Measurements from ENCODE around the gene KDM4D.
"Not testable (repeated sequence)": the region's sequence is repeated elsewhere in the genome, so short reads cannot be mapped to it uniquely, and the experiment has no call there.

Gene KDM4D

DNA sequence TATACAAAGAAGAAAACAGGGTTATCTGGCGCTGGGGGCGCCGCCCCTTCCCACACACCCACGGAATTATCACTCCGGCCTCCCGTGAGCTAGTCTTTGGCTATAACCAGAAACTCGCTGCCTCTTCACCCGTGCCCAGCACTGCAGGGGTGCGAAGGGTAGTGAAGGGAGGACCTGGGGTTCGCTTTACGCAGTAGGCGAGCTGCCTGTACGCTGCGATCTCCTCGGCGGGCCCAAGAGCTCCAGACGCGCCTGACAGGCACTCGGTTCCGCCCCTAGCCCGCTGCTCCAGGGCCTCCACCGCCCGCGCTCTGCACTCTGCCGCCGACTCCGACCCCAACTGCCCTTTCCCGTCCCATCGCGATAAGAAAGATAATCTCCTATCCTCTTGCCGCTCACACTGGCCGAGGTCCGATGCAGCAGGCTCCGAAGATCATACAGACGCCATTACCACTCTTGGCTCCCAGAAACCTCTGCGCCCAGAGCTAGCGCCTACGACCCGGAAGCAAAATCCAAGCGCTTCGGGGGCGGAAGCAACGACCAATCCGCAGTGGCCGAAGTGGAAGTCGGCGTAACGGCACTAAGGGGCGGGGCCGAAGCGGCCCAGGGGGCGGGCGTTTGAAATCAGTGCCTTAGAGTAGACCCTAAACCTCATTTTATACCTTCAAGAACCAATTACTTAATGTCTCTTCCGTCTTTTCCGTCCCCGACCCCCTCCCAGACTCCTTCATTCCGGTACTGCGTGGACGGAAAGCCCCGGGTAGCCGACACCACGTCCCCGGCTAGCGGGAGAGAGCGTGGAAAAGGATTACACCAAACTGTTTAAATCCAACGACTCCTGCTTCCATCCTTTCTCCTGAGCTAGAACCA, at the start of gene KDM4D, which contains the start of gene CWC15:
TSS of gene KDM4D (plus strand) at position 611 of the 870 bp plus-strand sequence. CDS start 23,664 bp downstream, outside the sequence.
TSS of gene CWC15 (minus strand) at position 458 of the 870 bp plus-strand sequence. CDS start 1,371 bp downstream, outside the sequence.
- peak; percentile 98 for DNase-seq

DNA sequence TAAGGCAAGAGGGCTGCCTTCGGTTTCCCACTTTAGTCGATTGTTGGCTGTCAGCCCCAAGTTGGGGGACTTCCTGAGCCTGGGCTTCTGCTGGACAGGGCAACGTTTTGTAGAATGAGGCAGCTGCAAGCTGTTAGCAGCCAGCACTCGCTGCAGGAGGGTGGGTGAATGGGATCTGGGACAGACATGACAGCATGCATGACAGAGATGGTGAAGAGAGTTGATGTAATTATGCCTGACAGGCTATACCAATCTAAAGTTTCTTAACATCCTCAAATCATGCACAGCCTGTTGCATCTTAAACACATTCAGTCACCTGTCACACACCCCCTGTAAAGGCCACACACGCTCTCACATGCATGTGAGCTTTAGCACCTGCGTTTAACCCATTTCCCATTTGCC, 49.3 kb upstream of the KDM4D start:
- DNase-seq = no peak

DNA sequence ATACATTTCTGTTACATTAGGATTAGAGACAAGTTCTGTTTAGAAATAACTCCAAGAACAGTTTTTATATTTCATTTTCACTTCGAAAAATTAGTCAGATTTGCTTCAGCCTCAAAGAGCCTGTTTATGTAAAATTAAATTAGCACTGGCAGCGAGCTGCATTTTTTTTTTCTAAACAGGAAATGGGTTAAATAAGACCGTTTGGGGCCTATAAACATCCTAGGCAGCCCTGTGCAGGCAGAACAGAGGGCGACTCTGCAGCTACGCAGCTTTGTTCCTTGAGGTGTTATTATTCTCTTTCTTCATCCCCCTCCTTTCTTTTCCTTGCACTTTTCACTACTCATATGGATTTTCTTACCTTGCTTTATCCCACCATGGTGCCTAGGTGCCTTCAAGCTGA, 48.9 kb upstream of the KDM4D start:
- no peak for DNase-seq

DNA sequence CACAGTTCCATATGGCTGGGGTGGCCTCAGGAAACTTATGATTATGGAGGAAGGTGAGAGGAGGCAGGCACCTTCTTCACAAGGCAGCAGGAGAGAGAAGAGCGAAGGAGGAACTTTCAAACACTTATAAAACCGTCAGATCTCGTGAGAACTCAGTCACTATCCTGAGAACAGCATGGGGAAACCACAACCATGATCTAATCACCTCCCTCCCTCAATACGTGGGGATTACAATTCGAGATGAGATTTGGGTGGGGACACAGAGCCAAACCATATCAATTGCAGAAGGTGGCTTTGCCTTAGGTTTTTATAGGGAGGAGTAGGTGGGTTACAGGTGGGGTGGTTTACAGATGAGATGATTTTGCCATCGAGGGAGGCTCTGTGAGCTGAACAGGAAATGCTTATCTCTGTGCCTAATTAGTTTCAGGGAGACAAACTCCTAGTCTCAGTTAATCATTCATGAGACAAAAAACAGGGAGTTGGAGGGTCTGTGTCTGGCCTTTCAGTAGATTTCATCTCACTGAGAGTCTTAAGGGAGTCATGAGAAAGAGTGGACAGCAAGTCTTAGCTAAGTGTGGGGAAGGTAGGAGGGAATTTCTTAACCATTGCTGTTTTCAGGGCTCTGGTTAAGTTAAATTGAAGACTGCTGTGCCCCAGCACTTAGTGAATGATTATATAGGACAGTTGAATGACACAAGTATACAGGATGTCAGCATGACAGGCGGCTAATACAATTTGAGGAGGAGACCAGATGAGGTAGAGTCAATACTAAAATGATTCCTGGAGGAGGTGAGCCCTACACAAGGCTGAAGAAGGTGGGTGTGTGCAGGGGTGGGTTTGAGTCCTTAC, 47.9 kb upstream of the KDM4D start:
- DNase-seq = no peak

DNA sequence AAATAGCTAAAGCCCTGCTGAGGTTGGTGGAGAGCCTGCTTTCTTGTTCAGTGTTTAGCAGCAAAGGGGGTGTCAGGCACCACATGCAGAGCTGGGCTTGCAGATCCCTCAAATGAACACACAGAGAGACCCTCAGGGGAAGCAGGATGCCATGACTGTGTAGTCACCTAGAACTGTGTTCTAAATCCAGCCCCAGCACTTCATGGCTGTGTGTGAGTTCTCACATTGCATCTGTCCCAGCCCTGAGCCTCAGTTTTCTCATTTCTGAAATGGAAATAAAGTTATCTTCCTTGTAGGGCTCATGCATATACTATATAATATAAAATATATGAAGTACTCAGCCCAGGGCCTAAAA, 47.3 kb upstream of the KDM4D start:
- DNase-seq = no peak

DNA sequence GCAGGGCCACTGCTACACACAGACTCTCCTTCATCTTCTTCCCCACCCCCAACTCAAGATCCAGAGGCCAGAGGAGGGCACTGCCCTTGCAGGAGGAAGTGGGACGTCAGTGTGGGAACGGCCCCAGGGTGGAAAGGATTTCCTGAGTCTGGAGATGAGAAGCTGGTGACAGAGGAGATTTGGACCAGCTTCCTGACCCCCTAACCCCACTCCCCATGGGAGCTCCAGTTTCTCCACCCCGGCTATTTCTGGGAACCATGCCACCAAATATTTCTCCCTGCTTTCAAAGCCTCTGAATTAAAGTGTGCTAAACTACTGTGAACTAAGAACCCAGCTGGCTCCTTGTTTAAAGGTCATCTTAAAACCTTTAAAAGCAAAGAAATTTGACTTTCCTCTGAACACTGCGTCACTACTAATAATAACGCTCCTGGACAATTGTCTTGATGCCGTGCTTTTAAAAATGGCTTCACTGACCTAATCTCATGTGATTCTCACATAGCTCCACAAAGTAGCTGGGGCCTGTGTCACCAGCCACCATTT, 46.7 kb upstream of the KDM4D start:
- DNase-seq = peak; percentile 87

DNA sequence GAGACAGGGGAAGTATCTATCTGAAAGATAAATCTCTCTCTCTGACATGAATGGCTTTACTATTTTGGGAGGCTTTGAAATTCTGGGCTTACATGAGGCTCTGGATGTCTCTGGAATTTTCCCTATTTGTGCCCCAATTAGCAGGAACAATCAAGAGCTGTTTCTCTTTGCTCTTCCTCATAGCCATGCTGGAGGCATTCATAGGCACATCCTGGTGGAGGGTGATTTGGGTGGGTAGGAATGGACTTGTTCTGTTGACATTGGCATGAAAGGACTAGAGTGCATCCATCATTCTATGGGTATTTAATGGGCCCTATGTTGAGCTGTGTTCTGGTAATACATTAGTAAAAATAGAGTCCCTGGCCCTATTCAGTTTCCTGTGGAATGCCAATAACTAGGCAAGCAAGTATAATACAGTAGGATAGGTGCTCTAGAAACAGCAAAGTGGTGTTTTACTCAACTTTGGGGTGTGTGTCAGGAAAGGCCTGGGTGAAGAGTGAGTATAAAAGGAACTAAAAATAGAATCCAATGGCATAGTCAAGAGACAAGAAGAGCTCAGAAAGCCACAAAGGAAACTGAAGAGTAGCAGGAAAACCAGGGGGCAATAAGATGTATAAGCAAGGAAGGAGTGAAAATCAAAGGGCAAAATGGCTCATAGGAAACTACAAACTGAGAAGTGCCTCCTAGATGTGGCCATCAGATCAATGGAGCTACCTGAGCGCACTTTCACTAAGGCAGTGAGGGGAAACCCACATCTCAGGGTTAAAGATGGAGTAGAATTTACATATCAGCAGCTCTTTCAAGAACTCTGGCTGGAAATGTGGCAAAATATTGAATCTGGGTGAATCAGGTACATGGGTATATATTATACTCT, 45.2 kb upstream of the KDM4D start:
- DNase-seq = no peak

DNA sequence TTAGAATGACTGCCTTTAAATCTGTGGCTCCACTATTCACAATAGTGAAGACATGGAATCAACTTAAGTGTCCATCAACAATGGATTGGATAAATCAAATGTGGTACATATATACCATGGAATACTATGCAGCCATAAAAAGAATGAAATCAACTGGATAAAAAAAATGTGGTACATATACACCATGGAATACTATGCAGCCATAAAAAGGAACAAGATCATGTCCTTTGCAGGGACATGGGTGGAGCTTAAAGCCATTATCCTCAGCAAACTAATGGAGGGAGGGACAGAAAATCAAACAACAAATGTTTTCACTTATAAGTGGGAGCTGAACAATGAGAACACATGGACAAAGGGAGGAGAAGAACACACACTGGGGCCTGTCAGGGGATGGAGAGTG, 41.4 kb upstream of the KDM4D start:
- not testable (repeated sequence) for DNase-seq

DNA sequence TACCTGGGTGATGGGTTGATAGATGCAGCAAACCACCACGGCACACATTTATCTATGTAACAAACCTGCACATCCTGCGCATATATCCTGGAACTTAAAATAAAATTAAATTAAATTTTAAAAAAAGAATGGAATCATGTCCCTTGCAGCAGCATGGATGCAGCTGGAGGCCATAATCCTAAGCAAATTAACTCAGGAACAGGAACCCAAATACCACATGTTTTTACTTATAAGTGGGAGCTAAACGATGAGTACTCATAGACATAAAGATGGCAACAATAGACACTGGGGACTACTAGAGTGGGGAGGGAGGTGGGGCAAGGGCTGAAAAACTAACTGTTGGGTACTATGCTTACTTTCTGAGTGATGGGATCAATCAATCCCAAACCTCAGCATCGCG, 41.0 kb upstream of the KDM4D start:
- DNase-seq = no peak

DNA sequence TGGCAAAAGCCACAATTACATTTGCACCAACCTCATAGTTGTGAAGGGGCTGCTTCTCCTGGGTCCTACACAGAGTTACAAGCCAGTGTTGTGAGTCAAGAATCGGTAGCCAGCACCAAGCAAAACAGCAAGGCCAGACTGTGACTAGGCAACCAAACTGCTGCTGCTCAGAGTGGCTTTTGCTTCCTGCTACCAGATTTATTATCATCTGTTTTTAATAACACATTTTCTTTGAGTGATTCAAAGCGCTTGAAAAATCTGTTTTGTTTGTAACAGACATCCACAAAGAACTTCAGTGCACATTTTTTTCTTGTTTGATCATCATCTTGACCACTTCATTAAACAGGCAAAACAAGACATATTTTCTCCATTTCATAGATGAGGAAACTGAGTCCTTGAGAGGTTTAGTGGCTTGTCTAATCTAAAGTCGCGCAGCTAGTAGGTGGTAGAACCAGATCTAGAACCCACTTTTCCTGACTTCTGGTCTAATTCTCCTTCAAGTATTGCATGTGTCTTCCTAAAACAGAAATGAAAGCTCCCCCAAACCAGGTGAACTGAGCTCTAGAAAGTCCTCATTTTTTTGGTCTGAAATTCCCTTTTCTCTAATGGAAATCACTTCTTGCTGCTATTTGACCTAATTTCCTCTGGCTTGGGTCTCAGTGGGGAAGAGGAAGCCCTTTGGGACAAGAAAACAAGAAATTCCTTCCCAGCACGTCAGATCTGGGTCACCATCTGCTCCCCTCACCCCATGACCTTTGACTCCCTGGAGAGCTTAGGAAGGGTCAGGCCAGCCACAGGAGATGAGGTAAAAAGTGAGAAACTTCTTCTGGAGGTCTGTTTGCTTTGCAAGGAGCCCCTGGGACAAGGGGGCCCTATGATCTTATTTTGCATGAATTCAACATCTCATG, 40.0 kb upstream of the KDM4D start:
- no peak for DNase-seq

DNA sequence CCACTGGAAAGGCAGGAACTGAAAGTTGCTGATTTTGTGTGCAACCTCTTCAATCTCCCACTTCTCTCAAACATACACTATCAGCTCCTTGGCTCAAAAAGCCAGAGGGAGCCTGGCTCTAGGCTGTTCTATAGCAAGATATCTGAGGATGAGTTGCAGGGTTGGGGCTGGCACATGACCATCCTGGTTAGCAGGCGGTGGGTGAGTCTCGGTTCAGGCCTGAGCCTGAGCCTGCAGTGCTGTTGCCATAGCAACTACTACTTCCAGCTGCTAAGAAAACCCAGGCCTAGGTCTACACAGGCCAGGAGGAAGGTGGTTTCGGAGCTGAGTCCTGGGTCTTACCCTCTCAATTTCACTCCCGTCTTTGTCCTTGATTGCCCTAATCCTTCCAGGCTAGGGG, 39.1 kb upstream of the KDM4D start:
- DNase-seq = no peak

DNA sequence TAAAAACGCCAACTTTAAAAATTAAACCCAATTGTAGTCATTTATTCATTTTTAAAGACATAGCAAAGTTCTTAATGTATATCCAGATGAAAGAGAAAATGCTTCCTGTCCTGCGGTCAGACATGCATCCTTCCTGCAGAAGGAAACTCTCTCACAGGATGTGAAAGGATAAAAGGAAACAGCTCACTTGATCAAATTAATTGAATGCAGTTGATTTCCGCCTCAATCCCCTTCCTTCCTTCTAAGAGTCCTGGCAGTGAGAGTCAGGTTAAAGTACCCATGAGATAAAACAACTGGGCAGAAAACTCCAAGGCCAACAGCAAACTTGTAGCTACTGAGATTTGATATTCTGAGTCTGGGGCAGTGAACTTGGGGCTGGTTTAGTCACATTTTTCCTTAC, 38.7 kb upstream of the KDM4D start:
- no peak for DNase-seq

DNA sequence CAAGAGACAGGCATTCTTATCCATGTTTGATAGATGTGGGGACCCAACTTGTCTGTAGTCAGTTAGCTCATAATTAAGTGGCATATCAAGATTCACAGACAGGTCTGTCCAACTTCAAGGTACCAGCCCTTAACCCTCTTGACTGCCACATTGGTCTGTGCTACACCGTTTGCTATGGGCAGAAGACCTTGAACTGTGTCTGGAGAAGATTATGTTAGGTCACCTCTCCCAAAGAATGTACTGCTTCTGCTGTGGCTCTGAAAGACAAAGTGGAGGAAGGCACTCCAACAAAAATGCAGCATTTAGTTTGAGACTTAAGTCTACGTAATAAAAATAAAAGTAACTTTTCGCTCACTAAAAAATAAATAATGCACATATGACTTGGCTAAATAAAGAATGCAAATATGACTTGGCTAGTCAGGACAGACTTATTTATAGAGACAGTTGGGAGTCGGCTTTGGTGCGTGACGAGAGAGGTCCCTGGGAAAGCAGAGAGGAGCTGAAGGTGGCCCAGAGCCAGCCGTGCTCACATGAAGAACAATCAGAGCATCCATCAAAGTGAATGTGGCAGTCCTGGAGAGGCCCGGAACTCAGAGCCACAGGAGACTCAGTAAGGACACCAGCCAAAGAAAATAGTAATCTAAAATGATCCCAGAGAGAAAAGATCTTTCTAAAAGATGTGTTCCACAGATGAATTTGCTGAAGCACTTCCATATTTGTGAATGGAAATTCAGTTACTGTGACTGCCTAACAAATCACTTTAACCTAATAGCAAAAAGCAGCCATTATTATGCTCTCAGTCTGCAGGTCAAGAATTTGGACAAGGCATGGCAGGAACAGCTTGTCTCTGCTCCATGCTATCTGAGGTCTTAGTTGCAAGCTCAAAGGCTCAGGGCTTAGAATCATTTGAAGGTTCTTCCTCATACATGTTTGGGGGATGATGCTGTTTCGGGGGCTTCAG, 35.1 kb upstream of the KDM4D start:
- DNase-seq = peak; percentile 88

DNA sequence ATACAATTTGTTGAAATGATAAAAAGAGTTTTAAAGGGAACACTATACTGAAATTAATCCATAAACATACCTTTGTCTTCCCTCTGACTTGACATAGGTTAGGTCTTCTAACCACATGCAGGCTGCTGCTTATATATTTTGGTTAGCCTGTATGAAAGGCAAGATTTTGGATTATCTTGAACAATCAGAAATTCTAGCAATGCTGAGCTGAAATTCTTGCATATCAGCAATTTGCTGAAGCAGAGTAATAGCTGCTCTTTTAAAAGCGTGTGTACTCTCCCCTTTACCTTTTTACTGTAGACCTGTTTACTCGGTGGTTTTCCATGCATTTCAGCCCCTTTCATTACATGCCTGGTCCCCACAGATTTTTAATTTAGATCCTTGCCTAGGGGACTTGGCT, 34.2 kb upstream of the KDM4D start:
- no peak for DNase-seq

DNA sequence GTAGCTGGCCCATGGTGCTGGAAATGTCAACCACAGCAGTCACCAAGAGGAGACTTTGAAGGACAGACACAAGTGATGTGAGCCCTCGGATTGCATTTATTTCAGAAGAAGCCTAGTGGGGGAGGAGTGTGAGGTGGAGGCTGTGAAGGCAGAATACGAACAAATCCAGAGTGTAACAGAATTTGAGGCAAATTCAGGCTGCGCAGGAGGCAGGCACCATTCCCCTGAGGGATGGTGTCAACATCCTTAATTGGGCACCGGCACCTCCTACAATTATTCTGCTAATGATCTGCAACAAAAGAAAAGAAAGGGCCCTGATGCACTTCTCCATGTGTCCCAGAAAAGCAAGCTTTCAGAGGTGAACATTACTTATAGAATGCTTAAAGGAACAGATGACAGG, 32.4 kb upstream of the KDM4D start:
- DNase-seq = no peak

DNA sequence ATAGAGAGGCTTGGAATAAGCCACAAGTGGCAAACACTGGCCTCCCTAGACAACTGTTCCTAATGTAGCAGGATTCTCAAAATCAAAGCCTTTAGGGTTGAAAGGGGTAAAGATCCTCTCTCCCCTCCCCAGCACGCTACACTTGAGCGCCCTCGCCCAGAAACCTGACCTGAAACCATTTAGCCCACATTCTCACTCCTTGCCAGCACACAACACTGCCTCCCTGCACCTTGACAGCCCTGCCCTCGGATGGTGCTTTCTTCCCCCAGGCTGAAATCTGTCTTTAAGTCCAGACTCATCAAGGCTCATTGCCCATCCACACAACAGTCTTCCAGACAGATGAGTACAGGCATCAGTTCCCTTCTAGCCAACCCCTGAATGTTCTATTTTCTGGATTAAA, 26.7 kb upstream of the KDM4D start:
- no peak for DNase-seq

DNA sequence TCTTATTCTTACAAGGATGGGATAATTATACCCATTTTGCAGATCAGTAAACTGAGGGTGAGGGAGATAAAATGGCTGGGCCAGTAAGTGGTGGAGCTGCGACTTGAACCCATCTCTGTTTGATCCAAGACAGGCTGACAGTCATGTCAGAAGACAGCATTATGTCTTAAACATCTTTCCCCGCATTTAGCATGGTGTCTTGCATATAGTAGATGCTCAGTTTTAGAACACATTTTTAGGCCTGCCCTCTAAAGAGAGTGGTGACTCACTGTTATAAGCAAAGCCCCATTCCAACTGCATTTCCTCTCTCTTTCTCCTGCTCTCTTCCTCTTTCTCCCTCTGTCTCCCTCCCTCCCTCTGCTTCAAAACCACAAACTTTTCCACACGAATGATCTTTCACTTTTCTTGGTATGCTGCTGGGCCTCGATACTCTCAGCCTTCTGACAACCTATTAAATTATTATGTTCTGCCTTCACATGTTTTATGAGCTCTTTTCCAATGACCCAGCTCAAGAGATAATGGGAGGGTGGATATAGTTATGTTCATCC, 25.4 kb upstream of the KDM4D start:
- DNase-seq = no peak

DNA sequence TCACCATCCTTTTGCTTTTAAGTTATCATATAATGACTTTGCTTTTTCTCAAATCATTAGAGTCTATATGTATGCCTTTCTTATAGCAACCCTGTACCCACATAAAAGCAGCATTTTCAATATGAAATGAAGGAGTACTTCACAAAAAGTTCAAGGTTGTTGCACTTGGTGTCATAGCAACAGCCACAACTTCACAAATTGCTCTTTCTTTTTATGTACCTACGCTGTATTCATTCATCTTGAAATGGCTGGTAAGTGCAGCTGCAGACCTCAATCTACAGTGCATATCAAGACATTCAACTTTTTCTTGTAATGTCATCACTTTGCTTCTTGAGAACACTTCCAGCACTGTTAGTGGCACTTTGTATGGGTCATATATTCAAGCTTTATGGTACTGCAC, 18.8 kb upstream of the KDM4D start:
- no peak for DNase-seq

DNA sequence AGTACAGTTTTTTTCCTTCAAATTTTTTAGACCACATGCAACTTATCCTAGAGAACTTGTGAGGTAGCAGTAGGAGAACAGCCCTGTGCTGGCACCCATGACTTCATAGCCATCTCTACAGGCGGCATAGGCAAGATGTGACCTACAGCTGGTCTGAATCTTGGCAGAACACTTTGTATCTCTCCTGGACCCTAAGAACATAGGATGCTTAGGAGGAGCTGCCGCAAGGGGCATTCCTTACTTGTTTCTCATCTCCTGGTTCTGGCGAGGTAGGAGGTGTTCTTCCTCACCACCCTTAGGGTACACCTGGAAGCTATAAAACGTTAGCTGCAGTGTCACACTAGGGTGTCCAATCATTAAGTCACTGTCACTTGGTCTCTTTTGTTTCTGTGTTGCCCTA, 16.5 kb upstream of the KDM4D start:
- no peak for DNase-seq

DNA sequence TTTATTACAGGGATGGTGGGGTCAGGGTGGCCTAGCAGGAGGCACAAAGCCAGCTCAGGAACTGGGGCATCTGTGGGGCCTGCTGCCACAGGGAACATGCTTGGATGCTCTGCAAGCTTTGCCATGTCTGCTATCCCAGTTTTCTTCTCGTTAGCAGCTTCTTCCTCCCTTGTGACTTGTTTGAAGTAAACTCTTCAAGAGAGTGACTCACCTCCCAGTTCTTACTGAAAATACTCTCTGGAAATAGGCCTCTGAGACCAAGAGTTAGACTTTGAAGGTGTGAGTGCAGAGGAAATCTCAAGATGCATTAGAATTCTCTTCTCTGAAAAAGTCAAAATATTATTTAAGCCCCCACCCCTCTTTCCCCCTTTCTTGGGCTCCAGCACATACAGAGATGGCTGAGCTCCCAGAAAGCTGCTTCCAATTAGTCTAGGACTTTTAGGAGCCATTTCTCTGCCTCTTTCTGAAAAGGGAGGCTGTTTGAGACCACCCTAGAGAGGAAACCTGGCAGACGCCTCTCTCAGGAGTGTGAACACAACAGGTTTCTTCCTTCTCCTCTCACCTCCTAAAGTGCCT, 15.3 kb upstream of the KDM4D start:
- DNase-seq = peak; percentile 33

Data from femur (tissue), 1 donor.